HCT116 (cell line): ENCODE data around the gene EYA4. TPM values are rescaled to one million over a fixed set of nuclear protein-coding genes. Genes with fewer than 3 reads are reported as not detected.

Experiments used
- ATAC-seq: fragments of 200-7000 bp; cut with Tn5 transposase; 2 replicates; pipeline ENCODE4 v1.9.1; 2020; ENCODE audit warnings: mild to moderate bottlenecking, moderate library complexity
- BruUV-seq: library from RNA; stranded (reverse); fragments of 400-500 nt; replicated peaks from 2 replicates; lab custom pipeline; 2021; lab: Mats Ljungman, UMichigan
- CTCF ChIA-PET: fragments of 300-600 bp; sonication (Branson Sonifier 250); formaldehyde crosslinking; loops from one replicate; lab custom pipeline; 2021; ENCODE audit warnings: antibody characterized with exemption; lab: Charles Lee
- POLR2A ChIA-PET: fragments of 300-600, 350-600 bp; sonication (Branson Sonifier 250); formaldehyde crosslinking; loops from one replicate; lab custom pipeline; 2021; ENCODE audit warnings: antibody characterized with exemption; lab: Charles Lee
- RAD21 ChIA-PET, 2 experiments: fragments of 300-600 bp; sonication (Branson Sonifier 250); formaldehyde crosslinking; loops; one replicate each; lab custom pipeline; 2023; ENCODE audit warnings: low total read pairs in 2 of 2; ENCODE audit not compliant: uncharacterized antibody in 2 of 2, unreplicated experiment in 2 of 2, low non-redundant PET in 1 of 2; lab: Charles Lee
- DNase-seq: peaks from one replicate; pipeline ENCODE4 v3.0.0-alpha.2; 2010; ENCODE audit warnings: low read depth, low spot score
- H2AFZ ChIP-seq: fragments of 200-600 bp; shearing (Covaris generic), sonication (generic); 2 replicates; pipeline ENCODE4 v1.6.1; 2017; ENCODE audit warnings: low read depth, mixed run types, mixed read lengths, antibody characterized with exemption, low read length; ENCODE audit not compliant: poor library complexity, severe bottlenecking
- H3K27ac ChIP-seq: 2 replicates; pipeline ENCODE4 v1.5.1; 2012; ENCODE audit warnings: low read depth, low read length
- H3K27me3 ChIP-seq: fragments of 200-600 bp; sonication (generic); 2 replicates; pipeline ENCODE4 v1.6.1; 2016; ENCODE audit warnings: mixed run types, low read length, mixed read lengths; ENCODE audit not compliant: insufficient read depth
- H3K36me3 ChIP-seq, 2 experiments: fragments of 200-500 bp in 1 of 2; fragments of 200-600 bp in 1 of 2; sonication (Bioruptor generic) in 1 of 2; sonication (generic) in 1 of 2; 2 replicates each; pipeline versions ENCODE4 v1.5.1 to v1.6.1; 2014 to 2016; ENCODE audit warnings: low read length in 2 of 2, inconsistent platforms in 1 of 2, mixed read lengths in 1 of 2, mixed run types in 1 of 2; ENCODE audit not compliant: insufficient read depth in 2 of 2, control insufficient read depth in 1 of 2
- H3K4me1 ChIP-seq, 2 experiments: fragments of 200-600 bp in 1 of 2; sonication (generic) in 1 of 2; 2 replicates each; pipeline versions ENCODE4 v1.5.1 to v1.6.1; 2012 to 2017; ENCODE audit warnings: low read length in 2 of 2, inconsistent platforms in 1 of 2, mild to moderate bottlenecking in 1 of 2, mixed read lengths in 1 of 2, mixed run types in 1 of 2, moderate library complexity in 1 of 2; ENCODE audit not compliant: insufficient read depth in 2 of 2, control insufficient read depth in 1 of 2
- H3K4me2 ChIP-seq: fragments of 200-600 bp; sonication (generic); 2 replicates; pipeline ENCODE4 v1.6.1; 2017; ENCODE audit warnings: mixed run types, low read length, mixed read lengths
- H3K4me3 ChIP-seq, 2 experiments: fragments of 200-600 bp in 1 of 2; sonication (generic) in 1 of 2; replicated peaks in 1 of 2; 2 replicates each; pipeline ENCODE4 v1.5.1; 2011 to 2016; ENCODE audit warnings: low read length in 2 of 2, control low read depth in 1 of 2, low read depth in 1 of 2, mild to moderate bottlenecking in 1 of 2, mixed read lengths in 1 of 2, mixed run types in 1 of 2
- H3K79me2 ChIP-seq: fragments of 200-600 bp; sonication (generic); 2 replicates; pipeline ENCODE4 v1.6.1; 2017; ENCODE audit warnings: mild to moderate bottlenecking, mixed run types, low read length, moderate library complexity, mixed read lengths; ENCODE audit not compliant: insufficient read depth
- H3K9ac ChIP-seq: fragments of 200-600 bp; sonication (generic); 2 replicates; pipeline ENCODE4 v1.6.1; 2016; ENCODE audit warnings: low read length, mixed read lengths
- H3K9me2 ChIP-seq: fragments of 200-600 bp; sonication (generic), shearing (Covaris generic); 2 replicates; pipeline ENCODE4 v1.6.1; 2017; ENCODE audit warnings: mixed run types, mild to moderate bottlenecking, moderate library complexity; ENCODE audit not compliant: insufficient read depth
- H3K9me3 ChIP-seq, 2 experiments: fragments of 200-500 bp in 1 of 2; fragments of 200-600 bp in 1 of 2; sonication (Bioruptor generic) in 1 of 2; sonication (generic) in 1 of 2; 2 replicates each; pipeline ENCODE4 v1.6.1; 2014 to 2017; ENCODE audit warnings: low read length in 2 of 2, mixed read lengths in 2 of 2, inconsistent platforms in 1 of 2, low read depth in 1 of 2, mild to moderate bottlenecking in 1 of 2, mixed run types in 1 of 2, moderate library complexity in 1 of 2; ENCODE audit not compliant: control insufficient read depth in 1 of 2, insufficient read depth in 1 of 2
- H4K20me1 ChIP-seq: fragments of 200-600 bp; sonication (generic), shearing (Covaris generic); 2 replicates; pipeline ENCODE4 v1.6.1; 2017; ENCODE audit warnings: mixed run types, mild to moderate bottlenecking, moderate library complexity; ENCODE audit not compliant: insufficient read depth
- ELF1 ChIP-seq: IDR thresholded peaks from 2 replicates; pipeline ENCODE4 v1.6.1; 2012; ENCODE audit warnings: low read depth, borderline replicate concordance
- EZH2 ChIP-seq: fragments of 200-600 bp; sonication (generic); IDR thresholded peaks from 2 replicates; pipeline ENCODE4 v1.6.1; 2017; ENCODE audit warnings: antibody characterized with exemption, mixed run types
- EZH2phosphoT487 ChIP-seq: fragments of 200-600 bp; IDR thresholded peaks from 2 replicates; pipeline ENCODE4 v1.6.1; 2018; ENCODE audit warnings: antibody characterized with exemption, borderline replicate concordance
- FOSL1 ChIP-seq: IDR thresholded peaks from 2 replicates; pipeline ENCODE4 v1.6.1; 2012; ENCODE audit warnings: low read depth
- JUND ChIP-seq: IDR thresholded peaks from 2 replicates; pipeline ENCODE4 v1.6.1; 2012
- POLR2A ChIP-seq: IDR thresholded peaks from 2 replicates; pipeline ENCODE4 v1.7.0; 2011; ENCODE audit warnings: borderline replicate concordance; ENCODE audit not compliant: insufficient read depth, insufficient read length; ENCODE audit errors: extremely low read depth
- POLR2AphosphoS5 ChIP-seq: IDR thresholded peaks from 2 replicates; pipeline ENCODE4 v1.6.1; 2011; ENCODE audit warnings: mild to moderate bottlenecking, low read depth, low read length, moderate library complexity
- RAD21 ChIP-seq: IDR thresholded peaks from 2 replicates; pipeline ENCODE4 v1.6.1; 2012; ENCODE audit warnings: low read depth, mild to moderate bottlenecking
- SP1 ChIP-seq: IDR thresholded peaks from 2 replicates; pipeline ENCODE4 v1.6.1; 2012; ENCODE audit warnings: low read depth
- SRF ChIP-seq: IDR thresholded peaks from 2 replicates; pipeline ENCODE4 v1.6.1; 2012; ENCODE audit warnings: low read depth
- TCF7L2 ChIP-seq: IDR thresholded peaks from 2 replicates; pipeline ENCODE4 v1.7.0; 2011; ENCODE audit warnings: borderline replicate concordance, inconsistent platforms; ENCODE audit not compliant: insufficient read depth, insufficient read length; ENCODE audit errors: extremely low read depth
- YY1 ChIP-seq: IDR thresholded peaks from 2 replicates; pipeline ENCODE4 v1.6.1; 2011; ENCODE audit warnings: low read length, low read depth, moderate library complexity, mild to moderate bottlenecking; ENCODE audit not compliant: insufficient replicate concordance; ENCODE audit errors: extremely low read depth
- ZFX ChIP-seq: fragments of 450-650 bp; IDR thresholded peaks from 2 replicates; pipeline ENCODE4 v1.6.1; 2017
- ZNF274 ChIP-seq: fragments of 200-500 bp; sonication (Bioruptor generic); IDR thresholded peaks from 2 replicates; pipeline ENCODE4 v1.6.1; 2014; ENCODE audit warnings: mild to moderate bottlenecking, low read depth, low read length, inconsistent platforms
- intact Hi-C: fragments of 100-400 bp; cut with micrococcal nuclease; formaldehyde crosslinking; loops from 2 replicates; pipeline ENCODE4 v1.10.0; 2022
- total RNA-seq: library from RNA; stranded (reverse); gene quantifications from one replicate; pipeline ENCODE4 v1.2.1, GENCODE V29; 2021; ENCODE audit not compliant: unreplicated experiment
- TF ChIP-seq, protein P1 (sequence below): IDR thresholded peaks from 2 replicates; pipeline ENCODE4 v1.6.1; 2012
- TF ChIP-seq, protein P2 (sequence below): IDR thresholded peaks from 2 replicates; pipeline ENCODE4 v1.6.1; 2011; ENCODE audit warnings: mild to moderate bottlenecking, low read length, moderate library complexity; ENCODE audit not compliant: insufficient replicate concordance; ENCODE audit errors: extremely low read depth

The EYA4 gene
- total RNA-seq, 1 experiment from 2014 or later = not detected

DNA sequence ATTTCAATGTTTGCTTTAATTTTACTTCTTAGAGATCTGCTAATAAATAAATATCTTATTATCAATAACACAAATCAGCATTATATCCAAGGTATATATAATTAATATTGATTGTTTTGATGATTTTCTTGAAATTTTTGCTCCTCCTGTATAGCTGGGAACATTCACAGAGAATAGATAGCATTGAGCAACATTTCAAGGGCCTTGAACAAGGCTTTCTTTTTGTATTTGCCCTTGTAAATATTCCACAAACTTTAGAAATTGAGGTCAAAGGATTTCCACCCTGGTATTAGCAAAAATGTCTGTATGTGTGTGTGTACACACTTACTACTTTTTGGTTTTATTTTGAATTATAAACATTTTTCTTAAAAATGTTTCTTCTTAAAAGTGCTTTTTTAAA, 205.6 kb downstream of the EYA4 start:
- DNase-seq (no peak), ATAC-seq (no peak)
- Histone ChIP-seq H2AFZ (no peak overlapping the region), H3K27me3 (no peaks in the 10 kb centered on the region), H3K36me3 (no peaks in the 10 kb centered on the region), H3K4me1 (no peaks in the 10 kb centered on the region), H4K20me1 (no peaks in the 10 kb centered on the region; the same call in 1 of the 2 replicates), H3K27ac (no peak overlapping the region), H3K9me3 (no peaks in the 10 kb centered on the region), H3K9ac (no peak overlapping the region), H3K79me2 (no peaks in the 10 kb centered on the region), H3K4me3 (no peak overlapping the region), H3K4me2 (no peak overlapping the region), H3K9me2 (no peaks in the 10 kb centered on the region)
- TF ChIP-seq POLR2AphosphoS5 (no peak), EZH2 (no peak), EZH2phosphoT487 (no peak), ZFX (no peak), SRF (no peak), ELF1 (no peak), JUND (no peak), FOSL1 (no peak), TCF7L2 (no peak), POLR2A (no peak), SP1 (no peak), YY1 (no peak), RAD21 (no peak), ZNF274 (no peak)
- TF ChIP-seq, protein P1, sequence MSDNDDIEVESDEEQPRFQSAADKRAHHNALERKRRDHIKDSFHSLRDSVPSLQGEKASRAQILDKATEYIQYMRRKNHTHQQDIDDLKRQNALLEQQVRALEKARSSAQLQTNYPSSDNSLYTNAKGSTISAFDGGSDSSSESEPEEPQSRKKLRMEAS = no peak
- TF ChIP-seq, protein P2, sequence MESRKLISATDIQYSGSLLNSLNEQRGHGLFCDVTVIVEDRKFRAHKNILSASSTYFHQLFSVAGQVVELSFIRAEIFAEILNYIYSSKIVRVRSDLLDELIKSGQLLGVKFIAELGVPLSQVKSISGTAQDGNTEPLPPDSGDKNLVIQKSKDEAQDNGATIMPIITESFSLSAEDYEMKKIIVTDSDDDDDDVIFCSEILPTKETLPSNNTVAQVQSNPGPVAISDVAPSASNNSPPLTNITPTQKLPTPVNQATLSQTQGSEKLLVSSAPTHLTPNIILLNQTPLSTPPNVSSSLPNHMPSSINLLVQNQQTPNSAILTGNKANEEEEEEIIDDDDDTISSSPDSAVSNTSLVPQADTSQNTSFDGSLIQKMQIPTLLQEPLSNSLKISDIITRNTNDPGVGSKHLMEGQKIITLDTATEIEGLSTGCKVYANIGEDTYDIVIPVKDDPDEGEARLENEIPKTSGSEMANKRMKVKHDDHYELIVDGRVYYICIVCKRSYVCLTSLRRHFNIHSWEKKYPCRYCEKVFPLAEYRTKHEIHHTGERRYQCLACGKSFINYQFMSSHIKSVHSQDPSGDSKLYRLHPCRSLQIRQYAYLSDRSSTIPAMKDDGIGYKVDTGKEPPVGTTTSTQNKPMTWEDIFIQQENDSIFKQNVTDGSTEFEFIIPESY = no peak
- intact Hi-C loops = no loop called here
- no TSS peak for BruUV-seq
- POLR2A ChIA-PET = no interaction called here
- RAD21 ChIA-PET = no interaction called here
- CTCF ChIA-PET = no interaction called here
